K562 (cell line): Measurements from ENCODE around the gene KAT7. TPM values are rescaled to one million over a fixed set of nuclear protein-coding genes. Genes with fewer than 3 reads are reported as not detected.

Source experiments
- BCOR ChIP-seq: fragments of 450-650 bp; IDR thresholded peaks from 2 replicates; pipeline ENCODE4 v1.6.1; 2016
- BRD9 ChIP-seq: fragments of 450-650 bp; IDR thresholded peaks from 2 replicates; pipeline ENCODE4 v1.6.1; 2018; ENCODE audit warnings: low read depth; ENCODE audit not compliant: partially characterized antibody
- CXXC5 ChIP-seq: fragments of 250-450 bp; sonication (Bioruptor Pico); IDR thresholded peaks from 2 replicates; pipeline ENCODE4 v1.8.0; 2022; ENCODE audit warnings: inconsistent platforms, mild to moderate bottlenecking, moderate library complexity
- ERF ChIP-seq: fragments of 450-650 bp; formaldehyde crosslinking; IDR thresholded peaks from 2 replicates; pipeline ENCODE4 v1.4.0; 2020; ENCODE audit warnings: mild to moderate bottlenecking, mixed read lengths
- MIER1 ChIP-seq: fragments of 450-650 bp; IDR thresholded peaks from 2 replicates; pipeline ENCODE4 v1.6.1; 2016; ENCODE audit warnings: antibody characterized with exemption, mild to moderate bottlenecking, low read depth
- SIX5 ChIP-seq, 2 experiments: IDR thresholded peaks; 2 replicates each; pipeline ENCODE4 v1.6.1; 2011; ENCODE audit warnings: low read length in 2 of 2, borderline replicate concordance in 1 of 2, low read depth in 1 of 2, mild to moderate bottlenecking in 1 of 2, moderate library complexity in 1 of 2; ENCODE audit not compliant: insufficient read depth in 1 of 2
- SMARCA4 ChIP-seq: fragments of 450-650 bp; IDR thresholded peaks from 2 replicates; pipeline ENCODE4 v1.6.1; 2016
- SMC3 ChIP-seq: conservative IDR thresholded peaks from 2 replicates; pipeline ENCODE4 v1.6.1; 2011; ENCODE audit warnings: low read depth, low read length, improper control_type of control experiment; ENCODE audit not compliant: insufficient read depth
- TCF7L2 ChIP-seq: fragments of 150-350 bp; IDR thresholded peaks from 2 replicates; pipeline ENCODE4 v1.6.1; 2016; ENCODE audit warnings: low read depth, mild to moderate bottlenecking, low read length, moderate library complexity
- ZBTB7A ChIP-seq: IDR thresholded peaks from 2 replicates; pipeline ENCODE4 v1.6.1; 2011; ENCODE audit warnings: low read depth, mild to moderate bottlenecking, low read length, moderate library complexity, borderline replicate concordance; ENCODE audit not compliant: control insufficient read depth
- ZNF830 ChIP-seq: fragments of 250-450 bp; sonication (Bioruptor Pico); IDR thresholded peaks from 2 replicates; pipeline ENCODE4 v1.5.0; 2021; ENCODE audit warnings: mild to moderate bottlenecking
- polyA plus RNA-seq, 8 experiments: library from polyadenylated mRNA; depleted of rRNA in 4 of 8; stranded (reverse) in 5 of 8; unstranded in 3 of 8; fragments of >200 nt; fragmentation: Nextera tagmentation in 2 of 8; fragmentation: Illumina TruSeq in 1 of 8; extraction: Ambion mirVana in 2 of 8; extraction: Trizol in 1 of 8; gene quantifications; 2 replicates each; pipeline versions ENCODE4 v1.2.1 to v1.2.3, GENCODE V29; 2011 to 2014; ENCODE audit warnings: inconsistent platforms in 1 of 8, missing spikeins in 1 of 8
- total RNA-seq, 7 experiments: library from RNA; depleted of rRNA in 6 of 7; stranded (reverse); fragments of >200 nt in 6 of 7; fragmentation: Illumina TruSeq in 2 of 7; extraction: Trizol in 2 of 7; gene quantifications; 2 replicates each; pipeline versions ENCODE4 v1.2.1 to v1.2.3, GENCODE V29; 2011 to 2021; ENCODE audit warnings: low replicate concordance in 1 of 7
- TF ChIP-seq, protein P1 (sequence below), 2 experiments: fragments of 450-650 bp; conservative IDR thresholded peaks; 2 replicates each; pipeline ENCODE4 v1.6.1; 2017; ENCODE audit warnings: mild to moderate bottlenecking in 2 of 2, moderate library complexity in 2 of 2
- TF ChIP-seq, protein P2 (sequence below): fragments of 450-650 bp; IDR thresholded peaks from 2 replicates; pipeline ENCODE4 v1.6.1; 2016; ENCODE audit warnings: antibody characterized with exemption
- TF ChIP-seq, protein P3 (sequence below): sonication (generic); formaldehyde crosslinking; IDR thresholded peaks from 2 replicates; pipeline ENCODE4 v1.8.0; 2022; ENCODE audit warnings: missing genetic modification reagents, mild to moderate bottlenecking, moderate library complexity, borderline replicate concordance
- TF ChIP-seq, protein P4 (sequence below): sonication (generic); formaldehyde crosslinking; IDR thresholded peaks from 2 replicates; pipeline ENCODE4 v1.9.0; 2022; ENCODE audit warnings: mild to moderate bottlenecking, missing genetic modification reagents
- TF ChIP-seq, protein P5 (sequence below): fragments of 200-800 bp; sonication (Bioruptor generic); IDR thresholded peaks from 2 replicates; pipeline ENCODE4 v1.6.1; 2017; ENCODE audit warnings: missing genetic modification characterization, missing compliant biosample characterization

The KAT7 gene
- total and polyA plus RNA-seq, 9 of the 15 experiments (the other 6 are each of a cell fraction or from before 2014, with no cell fraction given), result 10.8 to 57.3 (median 34.8) TPM

DNA sequence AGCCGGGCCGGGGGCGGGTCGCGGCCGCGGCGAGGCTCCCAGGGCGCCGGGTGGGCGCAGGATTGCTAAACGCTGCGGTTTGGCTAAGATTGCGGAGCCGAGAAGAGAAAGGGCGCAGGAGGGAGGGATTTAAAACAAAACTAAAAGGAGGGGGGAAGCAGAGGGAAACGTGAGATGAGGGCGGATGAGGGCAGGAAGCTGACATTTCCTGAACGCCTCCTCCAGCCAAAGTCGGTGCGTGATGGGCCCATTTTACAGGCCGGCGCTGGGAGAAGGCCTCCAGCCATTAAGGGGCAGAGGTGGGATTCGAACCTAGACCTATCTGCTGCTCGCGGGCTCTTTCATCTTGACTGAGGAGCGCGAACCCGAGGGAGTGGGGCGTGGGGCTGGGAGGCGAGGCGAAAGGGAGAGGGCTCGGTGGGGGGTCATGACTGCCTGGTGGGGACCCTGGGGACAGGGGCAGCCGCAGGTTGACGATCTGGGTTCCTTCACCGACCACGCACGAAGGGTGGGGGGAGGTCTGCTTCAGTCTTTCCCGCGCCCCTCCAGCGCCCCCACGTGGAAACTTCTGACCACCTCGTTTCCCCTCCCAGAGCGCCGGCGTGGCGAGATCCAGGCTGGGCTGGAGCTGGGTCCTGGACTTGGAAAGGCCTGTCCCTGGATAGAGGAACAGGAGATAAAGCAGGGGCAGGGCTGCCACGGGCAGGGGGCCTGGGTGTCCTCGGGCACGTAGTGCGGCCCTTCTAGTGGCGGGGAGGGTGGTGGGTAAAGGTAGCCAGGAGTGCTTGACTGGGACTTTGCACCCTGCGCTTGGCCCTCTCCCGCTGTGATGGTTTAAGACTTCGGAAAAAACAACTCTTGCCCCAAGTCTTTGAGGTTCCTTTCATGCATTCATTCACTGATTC lies 63.2 kb downstream of the KAT7 start (continued):
- 0 out of 2 replicates have a peak, but pooled peaks have one; percentile 33 for TF ChIP-seq ERF (CRISPR knock-in tag)
- TF ChIP-seq SMC3, result peak; percentile 55; the same call in 1 of the 2 replicates
- TF ChIP-seq SMARCA4, result peak; percentile 19; the same call in 1 of the 2 replicates
- TF ChIP-seq ZBTB7A, result peak; percentile 87
- 0 out of 2 replicates have a peak, but pooled peaks have one; percentile 25 for TF ChIP-seq MIER1
- peak; percentile 63 for TF ChIP-seq BRD9
- TF ChIP-seq, protein P1, sequence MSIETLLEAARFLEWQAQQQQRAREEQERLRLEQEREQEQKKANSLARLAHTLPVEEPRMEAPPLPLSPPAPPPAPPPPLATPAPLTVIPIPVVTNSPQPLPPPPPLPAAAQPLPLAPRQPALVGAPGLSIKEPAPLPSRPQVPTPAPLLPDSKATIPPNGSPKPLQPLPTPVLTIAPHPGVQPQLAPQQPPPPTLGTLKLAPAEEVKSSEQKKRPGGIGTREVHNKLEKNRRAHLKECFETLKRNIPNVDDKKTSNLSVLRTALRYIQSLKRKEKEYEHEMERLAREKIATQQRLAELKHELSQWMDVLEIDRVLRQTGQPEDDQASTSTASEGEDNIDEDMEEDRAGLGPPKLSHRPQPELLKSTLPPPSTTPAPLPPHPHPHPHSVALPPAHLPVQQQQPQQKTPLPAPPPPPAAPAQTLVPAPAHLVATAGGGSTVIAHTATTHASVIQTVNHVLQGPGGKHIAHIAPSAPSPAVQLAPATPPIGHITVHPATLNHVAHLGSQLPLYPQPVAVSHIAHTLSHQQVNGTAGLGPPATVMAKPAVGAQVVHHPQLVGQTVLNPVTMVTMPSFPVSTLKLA (conservative IDR thresholded peaks at IDR 0.05), result peak in 1 of 2 experiments; percentile 46; a peak in 2 of 4 replicates
- TF ChIP-seq BCOR, result peak; percentile 90
- TF ChIP-seq TCF7L2, result no peak
- TF ChIP-seq, protein P2, sequence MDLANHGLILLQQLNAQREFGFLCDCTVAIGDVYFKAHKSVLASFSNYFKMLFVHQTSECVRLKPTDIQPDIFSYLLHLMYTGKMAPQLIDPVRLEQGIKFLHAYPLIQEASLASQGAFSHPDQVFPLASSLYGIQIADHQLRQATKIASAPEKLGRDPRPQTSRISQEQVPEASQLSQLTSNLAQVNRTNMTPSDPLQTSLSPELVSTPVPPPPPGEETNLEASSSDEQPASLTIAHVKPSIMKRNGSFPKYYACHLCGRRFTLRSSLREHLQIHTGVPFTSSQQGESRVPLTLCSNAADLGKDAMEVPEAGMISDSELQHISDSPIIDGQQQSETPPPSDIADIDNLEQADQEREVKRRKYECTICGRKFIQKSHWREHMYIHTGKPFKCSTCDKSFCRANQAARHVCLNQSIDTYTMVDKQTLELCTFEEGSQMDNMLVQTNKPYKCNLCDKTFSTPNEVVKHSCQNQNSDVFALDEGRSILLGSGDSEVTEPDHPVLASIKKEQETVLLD, result peak; percentile 64; the same call in 1 of the 2 replicates
- TF ChIP-seq, protein P3, sequence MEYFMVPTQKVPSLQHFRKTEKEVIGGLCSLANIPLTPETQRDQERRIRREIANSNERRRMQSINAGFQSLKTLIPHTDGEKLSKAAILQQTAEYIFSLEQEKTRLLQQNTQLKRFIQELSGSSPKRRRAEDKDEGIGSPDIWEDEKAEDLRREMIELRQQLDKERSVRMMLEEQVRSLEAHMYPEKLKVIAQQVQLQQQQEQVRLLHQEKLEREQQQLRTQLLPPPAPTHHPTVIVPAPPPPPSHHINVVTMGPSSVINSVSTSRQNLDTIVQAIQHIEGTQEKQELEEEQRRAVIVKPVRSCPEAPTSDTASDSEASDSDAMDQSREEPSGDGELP (CRISPR knock-in tag), result peak; percentile 37; the same call in 1 of the 2 replicates
- TF ChIP-seq, protein P4, sequence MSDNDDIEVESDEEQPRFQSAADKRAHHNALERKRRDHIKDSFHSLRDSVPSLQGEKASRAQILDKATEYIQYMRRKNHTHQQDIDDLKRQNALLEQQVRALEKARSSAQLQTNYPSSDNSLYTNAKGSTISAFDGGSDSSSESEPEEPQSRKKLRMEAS (CRISPR knock-in tag), result peak; percentile 47; the same call in 1 of the 2 replicates
- TF ChIP-seq, protein P5, sequence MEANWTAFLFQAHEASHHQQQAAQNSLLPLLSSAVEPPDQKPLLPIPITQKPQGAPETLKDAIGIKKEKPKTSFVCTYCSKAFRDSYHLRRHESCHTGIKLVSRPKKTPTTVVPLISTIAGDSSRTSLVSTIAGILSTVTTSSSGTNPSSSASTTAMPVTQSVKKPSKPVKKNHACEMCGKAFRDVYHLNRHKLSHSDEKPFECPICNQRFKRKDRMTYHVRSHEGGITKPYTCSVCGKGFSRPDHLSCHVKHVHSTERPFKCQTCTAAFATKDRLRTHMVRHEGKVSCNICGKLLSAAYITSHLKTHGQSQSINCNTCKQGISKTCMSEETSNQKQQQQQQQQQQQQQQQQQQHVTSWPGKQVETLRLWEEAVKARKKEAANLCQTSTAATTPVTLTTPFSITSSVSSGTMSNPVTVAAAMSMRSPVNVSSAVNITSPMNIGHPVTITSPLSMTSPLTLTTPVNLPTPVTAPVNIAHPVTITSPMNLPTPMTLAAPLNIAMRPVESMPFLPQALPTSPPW, result peak; percentile 62
- no peak for TF ChIP-seq SIX5 (IDR thresholded peaks at IDR 0.05; ENCODE audit: borderline replicate concordance in 1 of 2, insufficient read depth in 1 of 2, low read depth in 1 of 2, low read length in 2 of 2)
- TF ChIP-seq CXXC5 (CRISPR knock-in tag), result peak; percentile 54
- TF ChIP-seq ZNF830 (CRISPR knock-in tag), result 0 out of 2 replicates have a peak, but pooled peaks have one; percentile 48
- TF ChIP-seq, all 486 proteins: peak for 63
